Right hindlimb (tissue), 1 donor: Measurements from ENCODE around the gene OTOGL.
A peak's percentile ranks its signal among the peaks of the same experiment; 100 is the strongest.
"Not testable (repeated sequence)": the region's sequence is repeated elsewhere in the genome, so short reads cannot be mapped to it uniquely, and the experiment has no call there.

Experiments
- DNase-seq: peaks from one replicate; pipeline ENCODE4 v3.0.0-alpha.2; 2018

The OTOGL gene, protein sequence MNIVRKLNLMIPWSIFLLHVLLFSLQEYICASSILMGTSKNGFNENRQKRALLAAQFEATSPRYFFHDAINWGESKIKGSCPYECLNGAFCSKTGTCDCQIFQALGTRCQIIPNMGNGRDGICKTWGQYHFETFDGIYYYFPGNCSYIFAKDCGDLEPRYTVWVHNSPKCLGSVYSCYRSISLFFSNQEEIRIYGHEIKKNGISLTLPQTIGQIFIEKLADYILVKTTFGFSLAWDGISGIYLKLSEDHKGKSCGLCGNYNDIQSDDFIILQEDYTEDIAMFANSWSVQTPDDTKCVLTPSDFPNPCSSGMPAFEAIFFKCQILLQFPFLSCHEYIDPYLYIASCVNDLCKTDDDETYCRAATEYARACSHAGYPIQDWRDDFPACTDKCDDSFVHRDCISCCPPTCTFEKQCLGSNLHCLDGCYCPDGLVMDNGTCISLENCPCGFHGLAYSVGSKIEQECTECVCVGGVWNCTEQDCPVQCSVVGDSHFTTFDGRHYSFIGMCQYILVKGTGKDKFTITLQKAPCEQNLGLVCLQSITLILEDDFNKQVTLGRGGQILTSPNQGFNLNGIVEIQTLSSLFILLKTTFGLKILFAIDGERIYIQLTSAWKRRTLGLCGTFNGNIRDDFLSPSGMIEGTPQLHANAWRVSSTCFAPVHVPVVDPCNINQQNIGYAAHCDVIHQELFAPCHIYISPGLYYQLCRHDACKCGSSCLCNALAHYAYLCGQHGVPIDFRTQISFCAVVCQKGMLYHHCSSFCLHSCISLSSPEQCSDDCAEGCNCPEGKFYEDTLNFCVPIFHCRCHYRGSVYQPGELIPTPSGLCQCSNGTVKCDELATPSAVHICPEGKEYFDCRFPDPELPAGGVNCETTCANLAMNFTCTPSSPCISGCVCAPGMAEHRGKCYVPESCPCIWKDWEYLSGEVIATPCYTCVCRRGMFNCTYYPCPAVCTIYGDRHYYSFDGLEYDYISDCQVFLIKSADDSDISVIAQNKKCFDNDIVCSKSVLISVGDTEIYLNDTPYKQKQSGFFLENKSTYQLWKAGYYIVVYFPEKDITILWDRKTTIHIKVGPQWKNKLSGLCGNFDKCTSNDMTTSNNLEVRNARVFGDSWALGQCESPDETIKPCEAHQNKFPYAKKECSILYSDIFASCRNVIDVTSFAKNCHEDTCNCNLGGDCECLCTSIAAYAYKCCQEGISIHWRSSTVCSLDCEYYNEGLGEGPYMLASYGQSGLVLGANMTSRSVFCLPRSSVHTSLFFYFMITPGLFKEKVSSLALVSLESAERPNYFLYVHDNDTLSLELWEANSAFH (N-terminal part only)

DNA sequence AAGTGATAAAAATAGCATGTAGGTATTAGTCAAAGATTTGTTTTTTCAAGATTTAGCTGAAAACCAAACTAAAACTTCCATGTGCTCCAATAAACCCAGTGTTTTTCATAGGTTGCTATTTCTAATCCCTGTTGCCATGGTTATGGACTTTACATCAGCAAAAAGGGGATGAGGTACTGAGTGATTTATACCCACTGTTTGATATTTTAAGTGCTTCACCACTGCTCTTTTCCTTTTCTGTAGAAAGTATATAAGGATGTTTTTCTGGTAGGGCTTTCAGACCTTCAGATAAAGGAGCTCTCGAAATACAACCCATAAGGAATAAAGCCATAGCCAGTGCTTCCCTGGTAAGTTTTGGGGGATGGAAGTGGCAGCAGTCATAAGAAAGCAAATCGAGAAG is at the start of gene OTOGL:
Gene OTOGL, plus strand, starts transcription at position 279 of the 400 bp plus-strand sequence. CDS start 109,895 bp downstream, outside the sequence.
- DNase-seq: no peak

DNA sequence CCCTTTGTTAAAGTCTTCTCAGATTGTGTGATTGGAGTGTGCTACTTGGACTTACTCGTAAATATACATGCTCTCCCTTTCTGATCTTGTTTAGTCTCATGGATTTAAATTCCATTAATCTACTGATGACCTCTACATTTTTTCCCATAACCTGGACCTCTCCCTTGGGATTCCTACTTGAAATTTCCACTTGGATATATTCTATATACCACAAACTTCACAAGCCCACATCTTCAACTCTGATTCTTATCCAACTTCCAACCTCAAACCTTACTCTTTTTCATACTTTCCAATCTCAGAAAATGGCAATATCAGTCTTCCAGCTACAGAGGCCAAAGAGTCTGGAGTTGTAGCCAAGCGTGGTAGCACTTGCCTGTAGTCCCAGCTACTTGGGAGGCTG is 49.1 kb upstream of the OTOGL start:
- no peak for DNase-seq

DNA sequence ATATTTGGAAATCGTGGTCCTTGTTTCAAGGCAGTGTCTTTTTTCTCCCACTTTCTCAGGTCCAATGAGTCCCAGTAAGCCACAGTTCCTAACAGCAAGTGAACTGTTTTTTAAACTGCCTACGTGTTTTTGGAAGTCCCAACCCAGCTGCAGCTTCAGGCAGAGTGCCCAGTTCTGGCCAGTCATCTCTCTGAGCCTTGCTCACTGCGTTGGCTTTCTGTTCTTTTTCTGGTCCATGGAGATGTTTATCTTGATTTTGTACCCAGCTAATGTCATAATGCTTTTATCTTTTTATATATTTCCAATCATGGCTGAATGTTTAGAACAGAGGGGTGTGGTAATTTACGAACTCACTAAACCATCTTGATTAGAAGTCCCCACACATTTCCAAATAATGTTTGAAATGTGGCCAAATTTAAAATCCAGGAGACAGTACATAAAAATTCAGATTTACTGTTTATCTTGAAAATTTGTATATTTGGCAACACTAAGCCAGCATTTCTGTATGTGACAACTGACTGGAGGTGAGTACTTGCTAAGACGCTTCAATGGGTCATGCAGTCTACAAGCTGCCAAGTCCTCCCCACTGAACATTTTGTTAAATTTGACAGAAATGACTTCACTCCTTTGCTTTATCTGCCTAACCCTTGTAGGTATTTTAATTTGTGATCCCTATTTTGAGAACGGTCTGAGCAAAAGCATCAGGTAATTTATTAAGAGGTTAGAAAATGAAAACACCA is 46.1 kb upstream of the OTOGL start:
- DNase-seq: peak; percentile 48

DNA sequence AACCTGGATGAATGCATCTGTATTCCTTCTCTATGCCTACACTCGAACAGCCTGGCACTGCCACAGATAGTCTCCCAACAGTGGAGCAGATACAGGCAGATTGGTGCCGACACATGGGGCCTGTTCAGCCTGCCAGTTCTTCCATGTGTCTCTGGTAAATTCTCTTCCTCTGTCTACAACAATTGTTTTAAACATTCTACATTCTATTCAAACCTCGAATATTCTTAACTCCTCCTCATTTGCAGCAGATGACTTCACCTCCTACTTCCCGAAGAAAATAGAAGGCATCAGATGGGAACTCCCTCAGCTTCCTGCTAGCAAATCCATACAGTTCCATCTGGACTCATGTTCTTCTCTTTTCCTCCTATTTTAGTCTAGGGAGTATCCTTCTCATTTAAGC is 43.1 kb upstream of the OTOGL start:
- DNase-seq: no peak

DNA sequence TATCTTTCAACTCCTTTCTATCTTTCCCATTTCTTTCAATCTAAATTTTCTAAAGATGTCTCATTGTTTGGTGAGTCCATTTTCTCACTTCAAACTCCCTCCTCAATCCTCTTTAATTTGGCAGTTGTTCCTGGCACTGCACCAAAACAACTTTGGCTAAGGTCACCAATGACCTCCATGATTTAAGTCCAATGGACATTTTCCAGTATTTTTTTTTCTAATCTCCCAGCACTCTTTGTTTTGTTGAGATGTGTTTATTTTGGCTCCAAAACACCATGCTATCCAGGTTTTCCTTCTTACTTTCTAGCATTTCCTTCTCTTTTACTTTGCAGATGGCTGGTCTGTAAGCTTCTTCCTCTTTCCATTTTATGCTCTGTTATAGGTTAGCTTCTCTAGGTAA is 42.5 kb upstream of the OTOGL start:
- no peak for DNase-seq

DNA sequence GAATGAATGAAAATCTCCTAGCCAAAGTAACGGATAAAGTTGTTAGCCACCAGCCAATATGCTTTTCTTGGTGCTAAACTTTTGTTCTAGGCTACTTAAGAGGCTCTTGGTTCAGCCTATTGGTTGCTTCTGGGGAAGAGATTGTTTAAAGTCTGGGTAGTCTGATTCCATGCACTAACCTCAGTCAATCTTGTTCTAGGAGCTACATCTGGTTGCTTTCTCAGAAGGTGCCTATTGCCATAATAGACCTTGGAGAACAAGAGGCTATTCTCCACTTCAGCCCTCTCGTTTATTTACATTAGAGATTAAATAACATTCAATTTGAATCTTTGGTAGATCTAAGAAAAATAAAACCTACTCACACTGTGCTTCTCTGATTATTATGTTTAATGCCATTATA is 40.8 kb upstream of the OTOGL start:
- no peak for DNase-seq

DNA sequence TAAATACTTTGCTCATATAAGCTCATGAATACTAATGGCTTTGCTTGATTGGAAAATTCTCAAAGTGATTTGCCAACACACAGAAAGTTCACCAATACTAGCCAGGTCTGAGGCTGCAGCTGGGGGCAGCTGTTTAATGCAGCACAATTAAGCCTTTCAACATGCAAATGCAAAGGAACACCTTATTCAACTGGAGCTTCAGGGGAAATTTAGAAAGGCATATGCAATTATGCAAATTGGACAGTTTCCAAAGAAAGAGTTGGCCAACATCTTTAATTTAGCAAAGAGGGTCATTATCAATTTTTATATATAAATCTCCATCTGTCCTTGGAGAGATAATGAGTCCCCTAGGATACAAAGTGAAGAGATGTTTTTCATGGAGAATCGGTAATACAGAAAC is 40.2 kb upstream of the OTOGL start:
- DNase-seq: no peak

DNA sequence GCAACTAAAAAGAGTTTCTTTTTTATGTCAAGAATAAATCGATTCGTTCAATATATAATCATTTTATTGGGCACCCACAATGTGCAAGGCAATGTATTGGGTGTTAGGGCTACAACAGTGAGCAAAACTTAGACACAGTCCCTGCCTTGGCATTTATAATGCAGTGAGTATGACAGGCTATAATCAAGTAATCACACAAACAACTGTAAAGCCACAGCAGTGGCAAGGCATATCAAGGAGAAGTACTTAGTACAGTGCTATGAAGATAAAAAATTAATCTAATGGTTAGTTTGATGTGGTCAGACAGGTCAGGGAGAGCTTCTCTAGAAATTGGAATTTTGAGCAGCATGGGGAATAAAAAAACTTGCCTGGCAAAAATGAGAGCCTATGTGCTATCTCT is 39.5 kb upstream of the OTOGL start:
- DNase-seq: no peak

DNA sequence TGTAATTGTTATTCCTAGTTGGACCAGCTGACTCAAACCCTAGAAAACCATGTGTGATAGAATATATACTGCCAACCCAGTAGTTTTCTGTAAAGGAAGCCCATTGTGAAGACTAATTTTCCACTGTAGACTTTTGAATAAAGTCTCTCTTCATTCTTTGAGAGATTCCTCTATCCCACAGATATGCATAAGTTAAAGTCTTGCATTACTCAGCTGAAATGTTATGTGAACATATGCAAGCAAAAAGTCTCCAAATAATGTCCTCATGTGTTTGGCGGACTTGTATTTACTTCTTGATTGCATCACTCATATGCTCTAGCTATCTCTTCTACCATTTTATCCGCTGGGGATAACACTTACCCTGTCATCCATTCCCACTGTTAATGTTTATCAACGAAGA is 35.1 kb upstream of the OTOGL start:
- no peak for DNase-seq

DNA sequence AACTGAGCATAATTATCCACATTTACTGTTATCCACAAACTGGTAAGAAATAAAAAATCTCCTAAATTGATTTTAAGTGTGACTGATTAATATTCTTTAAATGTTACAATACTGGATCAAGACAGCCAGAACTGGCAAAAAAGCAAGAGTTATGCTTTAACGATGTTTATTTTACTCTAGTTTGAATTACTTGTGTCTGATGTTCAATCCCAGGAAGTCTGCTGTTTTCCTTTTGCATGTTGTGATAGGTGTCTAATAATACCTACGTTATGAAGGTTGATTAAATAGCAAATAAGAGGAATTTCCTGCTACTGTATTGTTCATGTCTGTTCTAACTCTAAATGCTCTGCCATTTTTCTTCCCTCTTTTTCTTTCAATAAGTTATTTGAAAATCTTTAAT is 34.4 kb upstream of the OTOGL start:
- no peak for DNase-seq

DNA sequence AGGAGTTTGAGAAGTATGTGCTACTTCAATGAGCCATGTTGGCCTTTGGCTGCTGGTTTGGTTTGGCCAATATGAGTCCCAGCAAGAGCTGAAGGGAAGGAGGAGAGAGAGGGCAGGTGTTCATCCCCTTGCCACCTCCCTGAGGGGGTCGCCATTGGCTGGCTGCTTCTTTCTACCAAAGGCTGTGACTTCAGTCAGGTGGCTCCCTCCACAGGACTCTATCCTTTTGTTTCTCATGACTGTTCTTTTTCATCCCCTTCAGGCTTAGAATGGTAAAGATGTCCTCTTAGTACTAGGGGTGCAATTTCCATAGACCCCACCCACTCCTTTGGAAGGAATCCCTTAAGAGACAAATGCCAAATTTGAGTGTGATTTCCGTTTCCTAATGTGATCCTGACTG is 31.2 kb upstream of the OTOGL start:
- no peak for DNase-seq

DNA sequence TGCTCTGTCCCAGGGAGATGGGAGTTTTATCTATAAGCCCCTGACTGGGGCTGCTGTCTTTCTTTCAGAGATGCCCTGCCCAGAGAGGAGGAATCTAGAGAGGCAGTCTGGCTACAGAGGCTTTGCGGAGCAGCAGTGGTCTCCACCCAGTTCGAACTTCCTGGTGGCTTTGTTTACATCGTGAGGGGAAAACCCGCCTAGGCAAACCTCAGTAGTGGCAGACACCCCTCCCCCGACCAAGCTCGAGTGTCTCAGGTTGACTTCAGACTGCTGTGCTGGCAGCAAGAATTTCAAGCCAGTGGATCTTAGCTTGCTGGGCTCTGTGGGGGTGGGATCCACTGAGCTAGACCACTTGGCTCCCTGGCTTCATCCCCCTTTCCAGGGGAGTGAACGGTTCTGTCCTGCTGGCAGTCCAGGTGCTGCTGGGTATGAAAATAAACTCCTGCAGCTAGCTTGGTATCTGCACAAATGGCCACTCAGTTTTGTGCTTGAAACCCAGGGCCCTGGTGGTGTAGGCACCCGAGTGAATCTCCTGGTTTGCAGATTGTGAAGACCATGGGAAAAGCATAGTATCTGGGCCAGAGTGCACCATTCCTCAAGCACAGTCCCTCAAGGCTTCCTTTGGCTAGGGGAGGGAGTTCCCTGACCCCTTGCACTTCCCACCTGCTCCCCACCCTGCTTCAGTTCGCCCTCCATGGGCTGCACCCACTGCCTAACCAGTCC is 15.3 kb upstream of the OTOGL start:
- not testable (repeated sequence) for DNase-seq

DNA sequence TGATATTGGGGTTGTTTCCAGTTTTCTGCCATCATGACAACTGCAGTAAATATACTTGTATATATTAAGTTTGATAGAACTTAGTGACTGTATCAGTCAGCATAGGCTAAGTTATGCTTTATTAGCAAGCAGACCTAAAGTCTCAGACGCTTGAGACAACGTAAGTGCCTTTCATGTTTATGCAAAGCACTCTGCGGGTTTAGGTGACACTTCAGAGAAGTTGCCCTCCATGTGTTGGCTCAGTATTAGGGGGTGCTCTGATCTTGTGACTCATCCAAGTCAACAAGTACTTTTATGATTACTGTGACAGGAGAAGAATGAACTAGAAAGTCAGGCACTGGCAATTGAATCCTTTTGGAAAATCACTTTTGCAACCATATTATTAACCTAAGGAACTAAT is 13.3 kb upstream of the OTOGL start:
- DNase-seq: no peak

DNA sequence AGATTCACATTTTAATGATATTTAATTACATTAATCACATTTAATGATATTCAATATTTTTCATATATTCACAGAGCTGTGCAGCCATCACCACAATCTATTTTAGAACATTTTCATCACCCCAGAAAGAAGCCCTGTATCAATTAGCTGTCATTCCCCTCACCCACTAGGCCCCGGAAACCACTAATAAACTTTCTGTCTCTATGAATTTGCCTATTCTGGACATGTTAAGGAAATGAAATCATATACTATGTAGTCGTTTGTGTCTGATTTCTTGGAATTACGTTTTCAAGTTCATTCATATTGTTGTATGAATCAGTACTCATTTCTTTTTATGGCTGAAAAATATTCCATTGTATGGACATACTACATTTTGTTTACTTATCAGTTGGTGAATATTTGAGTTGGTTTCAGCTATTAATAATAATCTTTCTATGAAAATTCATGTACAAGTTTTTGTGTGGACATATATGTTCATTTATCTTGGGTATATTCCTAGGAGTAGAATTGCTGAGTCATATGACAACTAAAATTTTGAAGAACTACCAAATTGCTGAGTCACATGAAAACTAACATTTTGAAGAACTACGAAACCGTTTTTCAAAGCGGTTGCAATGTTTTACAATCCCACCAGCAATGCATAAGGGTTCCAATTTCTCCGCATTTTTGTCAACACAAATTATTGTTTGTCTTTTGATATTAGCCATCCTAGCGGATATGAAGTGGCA is 11.7 kb upstream of the OTOGL start:
- DNase-seq: no peak

DNA sequence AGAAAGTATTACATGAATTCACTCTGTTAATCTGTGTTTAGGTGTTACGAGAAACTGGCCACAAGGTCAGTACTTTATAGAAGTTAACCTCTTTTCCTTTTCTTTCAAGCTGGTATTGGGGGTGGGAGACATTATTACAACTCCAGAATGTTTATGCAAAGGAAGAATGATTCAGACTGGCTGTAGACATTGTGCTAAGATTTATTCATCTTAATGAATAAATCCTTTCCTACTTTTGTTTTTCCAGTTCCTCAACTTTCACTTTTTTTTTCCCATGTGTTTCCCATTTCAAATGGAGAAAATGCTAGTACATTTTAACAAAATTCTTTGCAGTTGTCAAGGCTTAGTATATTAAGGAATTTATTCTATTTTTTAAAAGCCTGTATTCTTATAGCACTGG is 1.3 kb downstream of the OTOGL start:
- no peak for DNase-seq

DNA sequence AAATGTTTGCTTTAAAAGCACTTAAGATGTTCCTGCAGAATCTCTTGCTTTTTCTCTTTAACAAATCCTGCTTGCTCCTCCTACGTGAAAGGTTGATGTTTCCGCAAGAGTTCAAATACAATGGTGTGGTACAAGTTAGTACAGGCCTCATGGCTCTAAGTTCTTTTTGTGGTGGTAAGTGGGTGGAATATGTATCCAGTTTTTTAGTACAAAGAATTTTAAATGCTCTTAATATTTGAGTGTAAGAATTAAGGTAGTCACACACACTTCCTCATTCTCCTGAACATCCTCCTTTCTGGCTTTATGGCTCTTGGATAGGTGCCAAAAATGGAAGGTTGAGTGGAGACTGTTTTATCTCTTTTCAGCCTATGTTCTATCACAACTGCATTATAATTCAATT is 1.8 kb downstream of the OTOGL start:
- no peak for DNase-seq

DNA sequence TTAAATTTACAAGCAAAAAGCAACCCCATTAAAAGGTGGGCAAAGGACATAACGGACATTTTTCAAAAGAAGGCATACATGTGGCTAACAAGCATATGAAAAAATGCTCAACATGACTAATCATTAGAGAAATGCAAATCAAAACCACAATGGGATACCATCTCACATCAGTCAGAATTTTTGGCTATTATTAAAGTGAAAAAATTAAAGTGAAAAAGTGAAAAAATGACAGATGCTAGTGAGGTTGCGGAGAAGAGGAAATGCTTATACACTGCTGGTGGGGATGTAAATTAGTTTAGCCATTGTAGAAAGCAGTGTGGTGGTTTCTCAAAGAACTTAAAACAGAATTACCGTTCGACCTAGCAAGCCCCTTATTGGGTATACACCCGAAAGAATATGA is 7.9 kb downstream of the OTOGL start:
- no peak for DNase-seq

DNA sequence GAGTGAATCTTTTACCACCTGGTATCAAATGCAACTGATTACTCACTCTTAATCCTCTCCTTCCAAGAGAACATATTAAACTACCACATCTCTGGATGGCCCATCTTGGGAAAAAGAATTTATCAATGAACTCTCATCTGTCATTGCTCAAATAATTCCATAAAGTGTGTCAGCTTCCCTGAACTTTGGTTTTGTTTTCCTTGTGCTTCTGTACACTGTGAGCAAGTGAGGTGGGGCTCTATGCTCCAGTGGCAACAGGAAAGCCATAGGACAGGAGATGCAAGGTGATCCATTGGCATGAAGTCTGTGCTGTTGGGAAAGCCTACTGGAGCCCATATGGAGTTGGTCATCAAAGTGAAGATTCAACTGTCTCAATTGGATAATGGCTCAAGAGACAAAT is 17.4 kb downstream of the OTOGL start:
- no peak for DNase-seq

DNA sequence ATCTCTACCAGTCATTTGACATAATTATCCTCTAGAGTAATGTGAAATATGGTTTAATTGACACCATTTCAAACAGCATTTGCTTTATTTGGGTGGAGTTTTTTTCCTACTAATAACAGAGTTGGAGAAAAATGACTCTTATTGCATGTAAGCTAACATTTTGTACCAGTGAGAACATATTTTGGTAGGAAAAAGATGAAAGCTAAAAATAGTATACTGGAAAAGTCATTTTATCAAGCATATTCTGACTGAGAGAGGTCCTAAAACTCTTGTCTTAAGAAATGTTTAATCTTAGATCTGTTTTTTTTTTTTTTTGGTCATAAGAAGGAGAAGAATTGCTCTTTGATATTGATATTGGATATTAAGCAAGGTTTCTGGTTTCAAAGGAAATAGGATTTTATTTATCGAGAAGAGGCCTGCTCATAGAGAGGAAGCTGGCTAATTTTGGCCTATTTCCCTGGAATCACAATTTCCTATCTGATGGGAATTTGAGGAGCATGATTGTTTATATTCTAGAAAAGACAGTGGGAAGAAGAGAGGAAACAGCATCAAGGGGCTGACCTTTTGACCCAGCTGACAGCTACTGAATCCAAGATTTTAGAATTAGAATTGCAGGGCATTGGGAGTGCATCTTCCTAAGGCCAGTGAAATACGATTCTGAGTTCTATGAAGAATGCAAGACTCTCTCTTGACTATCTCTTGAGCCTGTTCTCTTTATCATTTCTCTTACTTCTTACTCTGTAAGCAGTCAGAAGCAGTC is 19.4 kb downstream of the OTOGL start:
- no peak for DNase-seq

DNA sequence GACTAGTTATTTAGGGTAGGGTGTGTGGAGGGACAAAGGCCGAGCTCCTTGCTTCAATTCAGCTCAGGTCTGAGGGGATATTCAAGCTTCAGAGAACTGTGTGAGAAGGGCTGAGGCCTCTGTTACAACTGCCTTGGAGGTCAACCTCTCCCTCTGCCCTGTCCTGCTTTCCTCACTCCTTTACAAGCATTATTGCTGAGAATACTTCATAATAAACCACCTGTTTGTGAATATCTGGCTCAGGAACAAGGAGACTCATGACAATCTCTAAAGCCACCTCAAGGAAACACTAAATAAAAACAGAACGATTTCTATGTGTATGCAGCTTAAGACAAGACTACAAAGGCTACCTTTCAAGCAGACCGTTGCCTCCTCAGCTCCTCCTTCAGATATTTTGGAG is 21.7 kb downstream of the OTOGL start:
- no peak for DNase-seq
